Measurements from ENCODE around the gene FHOD3. TPM values are rescaled to one million over a fixed set of nuclear protein-coding genes. Genes with fewer than 3 reads are reported as not detected.

FHOD3 gene
- total and polyA plus RNA-seq, 5 donors from 2014 or later: not detected

DNA sequence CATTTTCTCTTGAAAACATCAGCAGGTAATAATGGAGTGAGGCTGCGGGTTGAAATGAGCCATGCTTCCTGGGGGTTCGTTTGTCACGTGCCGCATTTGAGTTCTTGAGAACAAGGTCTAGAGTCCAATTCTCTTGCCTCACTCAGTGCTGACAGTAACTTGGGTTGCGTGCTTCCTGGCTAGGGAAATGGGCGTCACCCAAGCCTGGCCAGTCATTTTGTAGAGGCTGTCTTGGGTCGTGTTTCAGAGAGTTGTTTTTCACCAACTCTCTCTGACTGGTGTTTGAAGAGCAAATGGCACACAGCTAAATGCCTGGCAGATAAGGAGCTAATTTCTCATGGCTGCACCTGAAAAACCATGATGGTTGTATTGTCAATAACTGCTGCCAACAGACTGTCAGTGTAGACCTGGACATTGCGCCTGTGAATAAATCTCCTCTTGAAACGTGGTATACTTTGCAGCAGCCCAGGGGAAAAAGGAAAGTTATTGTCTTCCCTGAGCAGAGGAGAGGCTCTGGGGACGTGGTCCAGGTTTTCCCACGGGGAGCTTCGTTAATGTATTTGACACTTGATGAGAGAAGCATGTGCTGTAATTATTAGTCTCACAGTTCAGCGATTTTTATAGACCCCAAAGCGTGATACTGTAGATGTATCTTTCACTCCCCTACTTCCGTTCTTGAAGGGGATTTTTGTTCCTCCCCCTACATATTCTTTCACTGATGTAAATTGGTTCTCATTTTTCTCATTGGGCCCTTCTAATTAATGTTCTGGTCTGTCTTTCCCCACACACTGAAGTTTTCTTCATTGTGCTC, 196.0 kb downstream of the FHOD3 start:
- Histone ChIP-seq H3K36me3 (ENCODE audit: control insufficient read depth, insufficient read depth, low read length) (no peaks in the 10 kb centered on the region), H3K27ac (ENCODE audit: insufficient read depth, low read length, poor library complexity, severe bottlenecking) (no peak overlapping the region), H3K4me3 (ENCODE audit: low read depth, low read length) (no peak overlapping the region), H3K4me1 (ENCODE audit: control insufficient read depth, insufficient read depth, low read length, poor library complexity, severe bottlenecking) (no peaks in the 10 kb centered on the region), H3K9me3 (ENCODE audit: control insufficient read depth in 2 of 2, low read length in 2 of 2) (no peaks in the 10 kb centered on the region), H3K27me3 (ENCODE audit: control insufficient read depth, insufficient read depth, low read length) (no peaks in the 10 kb centered on the region)
- Mint-ChIP-seq H3K27ac (no peak overlapping the region), H3K4me1 (no peaks in the 10 kb centered on the region), H3K9me3 (peaks cover 0 to 4% (median 0%) of the 10 kb centered on the region in 7 donors), H3K36me3 (no peaks in the 10 kb centered on the region), H3K27me3 (no peaks in the 10 kb centered on the region), H3K4me3 (no peak overlapping the region)
- DNase-seq: no peak
- no peak for ATAC-seq (ENCODE audit: low read depth in 2 of 2)

DNA sequence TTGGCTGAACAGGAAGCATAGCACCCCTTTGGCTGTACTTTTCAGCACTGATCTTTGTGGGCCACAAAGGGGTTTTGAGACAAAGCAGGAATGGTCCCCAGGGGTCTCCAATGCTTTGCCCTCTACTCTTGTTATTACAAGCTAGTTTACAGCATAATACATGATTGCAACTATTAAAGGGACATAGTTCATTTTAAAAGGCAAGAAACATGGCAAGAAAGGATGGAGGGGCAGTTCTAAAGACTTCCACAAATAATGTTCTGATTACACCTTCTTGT, 196.6 kb downstream of the FHOD3 start:
- no peaks in the 10 kb centered on the region for H3K36me3 Mint-ChIP-seq
- H3K9me3 Mint-ChIP-seq: peaks cover 0 to 4% (median 0%) of the 10 kb centered on the region in 7 donors
- H3K4me3 ChIP-seq (ENCODE audit: low read depth, low read length): no peak overlapping the region
- H3K9me3 ChIP-seq (ENCODE audit: control insufficient read depth in 2 of 2, low read length in 2 of 2): no peaks in the 10 kb centered on the region
- H3K27me3 ChIP-seq (ENCODE audit: control insufficient read depth, insufficient read depth, low read length): no peaks in the 10 kb centered on the region
- no peaks in the 10 kb centered on the region for H3K4me1 Mint-ChIP-seq
- no peaks in the 10 kb centered on the region for H3K4me1 ChIP-seq (ENCODE audit: control insufficient read depth, insufficient read depth, low read length, poor library complexity, severe bottlenecking)
- H3K36me3 ChIP-seq (ENCODE audit: control insufficient read depth, insufficient read depth, low read length): no peaks in the 10 kb centered on the region
- no peak overlapping the region for H3K27ac ChIP-seq (ENCODE audit: insufficient read depth, low read length, poor library complexity, severe bottlenecking)
- no peak overlapping the region for H3K27ac Mint-ChIP-seq
- no peak for DNase-seq
- H3K4me3 Mint-ChIP-seq: peak overlapping the region in 1 of 4 donors; percentile 64
- ATAC-seq (ENCODE audit: low read depth in 2 of 2): no peak
- no peaks in the 10 kb centered on the region for H3K27me3 Mint-ChIP-seq

DNA sequence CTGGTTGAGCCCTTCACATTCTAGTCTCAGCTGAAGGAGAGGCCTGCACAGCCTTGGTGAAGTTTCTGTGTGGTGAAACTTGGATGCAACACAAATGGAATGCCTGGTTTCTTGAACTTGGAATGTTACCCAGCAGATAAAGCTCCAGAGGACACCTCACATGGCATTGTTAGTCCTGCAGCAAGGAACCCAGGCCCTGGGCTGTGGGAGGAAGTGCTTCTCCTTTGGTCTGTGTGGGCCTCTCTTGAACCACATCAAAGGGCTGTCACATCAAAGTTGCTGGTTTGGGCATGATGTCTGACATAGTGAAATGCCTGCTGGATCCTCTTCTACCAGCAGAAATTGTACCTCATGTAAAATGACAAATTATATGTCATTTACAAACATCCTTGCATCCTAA, 198.5 kb downstream of the FHOD3 start:
- no peaks in the 10 kb centered on the region for H3K4me1 Mint-ChIP-seq
- H3K27me3 Mint-ChIP-seq: no peaks in the 10 kb centered on the region
- H3K4me1 ChIP-seq (ENCODE audit: control insufficient read depth, insufficient read depth, low read length, poor library complexity, severe bottlenecking): no peaks in the 10 kb centered on the region
- ATAC-seq (ENCODE audit: low read depth in 2 of 2) (no peak), DNase-seq (peak in 1 of 3 donors; percentile 17)
- no peak overlapping the region for H3K27ac ChIP-seq (ENCODE audit: insufficient read depth, low read length, poor library complexity, severe bottlenecking)
- no peaks in the 10 kb centered on the region for H3K27me3 ChIP-seq (ENCODE audit: control insufficient read depth, insufficient read depth, low read length)
- no peaks in the 10 kb centered on the region for H3K9me3 Mint-ChIP-seq
- H3K36me3 Mint-ChIP-seq: no peaks in the 10 kb centered on the region
- H3K27ac Mint-ChIP-seq: no peak overlapping the region
- no peak overlapping the region for H3K4me3 ChIP-seq (ENCODE audit: low read depth, low read length)
- H3K36me3 ChIP-seq (ENCODE audit: control insufficient read depth, insufficient read depth, low read length): no peaks in the 10 kb centered on the region
- H3K4me3 Mint-ChIP-seq: no peak overlapping the region
- no peaks in the 10 kb centered on the region for H3K9me3 ChIP-seq (ENCODE audit: control insufficient read depth in 2 of 2, low read length in 2 of 2)

DNA sequence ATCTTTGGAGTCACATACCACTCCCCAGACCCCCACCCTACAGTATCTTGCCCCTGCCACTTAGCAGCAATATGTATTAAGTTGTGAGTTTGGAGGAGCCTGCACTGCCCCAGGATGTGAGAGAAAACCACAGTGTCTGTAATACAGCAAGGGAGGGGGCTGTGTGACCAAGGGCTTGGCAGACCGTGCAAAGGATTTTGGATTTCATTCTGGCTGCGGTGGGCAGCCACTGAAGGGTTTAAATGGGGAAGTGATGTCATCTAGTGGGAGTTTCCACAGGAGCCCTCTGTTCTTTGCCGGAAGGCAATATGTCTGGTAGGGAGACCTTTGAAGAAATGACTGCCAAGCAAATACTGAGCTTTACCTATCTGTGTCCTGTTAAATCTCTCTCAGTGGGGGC, 202.4 kb downstream of the FHOD3 start:
- Mint-ChIP-seq H3K9me3 (peaks cover 0 to 1% (median 0%) of the 10 kb centered on the region in 7 donors), H3K36me3 (no peaks in the 10 kb centered on the region), H3K27me3 (no peaks in the 10 kb centered on the region), H3K27ac (no peak overlapping the region), H3K4me1 (no peaks in the 10 kb centered on the region), H3K4me3 (no peak overlapping the region)
- Histone ChIP-seq H3K4me1 (ENCODE audit: control insufficient read depth, insufficient read depth, low read length, poor library complexity, severe bottlenecking) (no peaks in the 10 kb centered on the region), H3K9me3 (ENCODE audit: control insufficient read depth in 2 of 2, low read length in 2 of 2) (no peaks in the 10 kb centered on the region), H3K27ac (ENCODE audit: insufficient read depth, low read length, poor library complexity, severe bottlenecking) (no peak overlapping the region), H3K27me3 (ENCODE audit: control insufficient read depth, insufficient read depth, low read length) (no peaks in the 10 kb centered on the region), H3K4me3 (ENCODE audit: low read depth, low read length) (no peak overlapping the region), H3K36me3 (ENCODE audit: control insufficient read depth, insufficient read depth, low read length) (no peaks in the 10 kb centered on the region)
- DNase-seq: no peak
- ATAC-seq (ENCODE audit: low read depth in 2 of 2): no peak

DNA sequence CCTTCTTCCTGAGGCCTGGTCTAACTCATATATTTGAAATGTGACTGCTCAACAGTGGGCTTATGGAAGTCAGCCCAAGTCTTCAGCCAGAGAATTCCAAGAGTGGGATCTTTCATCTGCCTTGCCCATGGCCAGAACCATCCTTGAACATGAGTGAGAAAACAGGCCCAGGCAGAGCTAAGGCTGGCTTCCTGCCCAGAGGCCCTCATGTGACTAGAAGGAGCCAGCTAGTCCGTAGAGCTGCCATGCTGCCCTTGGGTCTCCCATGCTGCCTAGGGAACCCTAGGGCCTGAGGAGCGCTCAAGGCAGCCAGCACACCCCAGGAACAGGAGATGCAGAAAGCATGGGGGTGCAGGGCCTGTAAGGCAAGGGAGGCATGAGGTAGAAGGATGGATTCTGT, 203.6 kb downstream of the FHOD3 start:
- Histone ChIP-seq H3K4me1 (ENCODE audit: control insufficient read depth, insufficient read depth, low read length, poor library complexity, severe bottlenecking) (no peaks in the 10 kb centered on the region), H3K4me3 (ENCODE audit: low read depth, low read length) (no peak overlapping the region), H3K9me3 (ENCODE audit: control insufficient read depth in 2 of 2, low read length in 2 of 2) (no peaks in the 10 kb centered on the region), H3K36me3 (ENCODE audit: control insufficient read depth, insufficient read depth, low read length) (no peaks in the 10 kb centered on the region), H3K27ac (ENCODE audit: insufficient read depth, low read length, poor library complexity, severe bottlenecking) (no peak overlapping the region), H3K27me3 (ENCODE audit: control insufficient read depth, insufficient read depth, low read length) (no peaks in the 10 kb centered on the region)
- ATAC-seq (ENCODE audit: low read depth in 2 of 2) (no peak), DNase-seq (no peak)
- no peak overlapping the region for H3K27ac Mint-ChIP-seq
- H3K9me3 Mint-ChIP-seq: peaks cover 0 to 1% (median 0%) of the 10 kb centered on the region in 7 donors
- H3K4me3 Mint-ChIP-seq: no peak overlapping the region
- H3K36me3 Mint-ChIP-seq: no peaks in the 10 kb centered on the region
- H3K27me3 Mint-ChIP-seq: no peaks in the 10 kb centered on the region
- no peaks in the 10 kb centered on the region for H3K4me1 Mint-ChIP-seq

DNA sequence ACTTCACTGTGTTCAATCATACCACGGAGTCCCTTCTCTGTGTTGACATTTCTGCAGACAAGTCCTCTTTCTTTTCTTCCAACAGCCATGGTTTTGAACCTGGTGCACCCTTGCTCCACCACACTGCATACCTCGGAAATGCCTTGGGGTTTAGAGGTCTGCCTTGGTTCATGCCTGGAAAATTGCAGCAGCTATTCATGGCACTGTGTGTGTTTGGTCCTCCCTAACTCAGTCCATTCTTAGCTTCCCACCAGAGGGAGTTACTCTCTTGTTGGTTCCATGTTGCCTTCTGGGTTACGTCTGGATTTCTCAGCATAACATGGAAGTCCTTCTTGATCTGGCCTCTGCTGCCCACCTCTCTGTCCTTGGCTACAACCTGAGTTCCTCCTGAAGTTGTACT, 206.0 kb downstream of the FHOD3 start:
- Histone ChIP-seq H3K4me1 (ENCODE audit: control insufficient read depth, insufficient read depth, low read length, poor library complexity, severe bottlenecking) (no peaks in the 10 kb centered on the region), H3K4me3 (ENCODE audit: low read depth, low read length) (no peak overlapping the region), H3K27me3 (ENCODE audit: control insufficient read depth, insufficient read depth, low read length) (no peaks in the 10 kb centered on the region), H3K9me3 (ENCODE audit: control insufficient read depth in 2 of 2, low read length in 2 of 2) (no peaks in the 10 kb centered on the region), H3K36me3 (ENCODE audit: control insufficient read depth, insufficient read depth, low read length) (no peaks in the 10 kb centered on the region), H3K27ac (ENCODE audit: insufficient read depth, low read length, poor library complexity, severe bottlenecking) (no peak overlapping the region)
- no peaks in the 10 kb centered on the region for H3K36me3 Mint-ChIP-seq
- H3K4me1 Mint-ChIP-seq: no peaks in the 10 kb centered on the region
- peaks cover 0 to 4% (median 0%) of the 10 kb centered on the region in 7 donors for H3K9me3 Mint-ChIP-seq
- no peak overlapping the region for H3K4me3 Mint-ChIP-seq
- H3K27me3 Mint-ChIP-seq: no peaks in the 10 kb centered on the region
- ATAC-seq (ENCODE audit: low read depth in 2 of 2) (no peak), DNase-seq (no peak)
- peak overlapping the region in 1 of 3 donors; percentile 39 for H3K27ac Mint-ChIP-seq

DNA sequence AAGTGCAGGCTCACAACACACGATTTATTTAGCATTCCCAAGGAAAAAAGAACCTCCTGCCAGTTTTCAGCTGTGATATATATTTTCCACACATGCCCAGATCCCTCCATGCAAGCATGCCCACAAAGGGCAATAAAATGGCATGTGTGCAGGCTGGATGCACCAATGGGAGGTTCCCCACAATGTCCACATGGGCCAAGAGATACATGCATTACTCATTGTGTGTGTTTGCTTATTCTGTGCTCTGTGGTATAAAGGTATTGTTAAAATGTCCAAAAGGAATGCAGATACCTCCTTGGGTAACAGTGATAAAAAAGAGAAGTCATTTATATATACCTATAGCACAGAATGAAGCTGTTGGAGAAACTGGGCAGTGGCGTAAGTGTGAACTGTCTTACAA, 207.4 kb downstream of the FHOD3 start:
- Histone ChIP-seq H3K4me3 (ENCODE audit: low read depth, low read length) (no peak overlapping the region), H3K27ac (ENCODE audit: insufficient read depth, low read length, poor library complexity, severe bottlenecking) (no peak overlapping the region), H3K4me1 (ENCODE audit: control insufficient read depth, insufficient read depth, low read length, poor library complexity, severe bottlenecking) (no peaks in the 10 kb centered on the region), H3K36me3 (ENCODE audit: control insufficient read depth, insufficient read depth, low read length) (no peaks in the 10 kb centered on the region), H3K27me3 (ENCODE audit: control insufficient read depth, insufficient read depth, low read length) (no peaks in the 10 kb centered on the region), H3K9me3 (ENCODE audit: control insufficient read depth in 2 of 2, low read length in 2 of 2) (no peaks in the 10 kb centered on the region)
- DNase-seq (no peak), ATAC-seq (ENCODE audit: low read depth in 2 of 2) (no peak)
- H3K9me3 Mint-ChIP-seq: peaks cover 0 to 4% (median 0%) of the 10 kb centered on the region in 7 donors
- no peaks in the 10 kb centered on the region for H3K36me3 Mint-ChIP-seq
- H3K27me3 Mint-ChIP-seq: no peaks in the 10 kb centered on the region
- H3K4me1 Mint-ChIP-seq: no peaks in the 10 kb centered on the region
- no peak overlapping the region for H3K27ac Mint-ChIP-seq
- H3K4me3 Mint-ChIP-seq: no peak overlapping the region

DNA sequence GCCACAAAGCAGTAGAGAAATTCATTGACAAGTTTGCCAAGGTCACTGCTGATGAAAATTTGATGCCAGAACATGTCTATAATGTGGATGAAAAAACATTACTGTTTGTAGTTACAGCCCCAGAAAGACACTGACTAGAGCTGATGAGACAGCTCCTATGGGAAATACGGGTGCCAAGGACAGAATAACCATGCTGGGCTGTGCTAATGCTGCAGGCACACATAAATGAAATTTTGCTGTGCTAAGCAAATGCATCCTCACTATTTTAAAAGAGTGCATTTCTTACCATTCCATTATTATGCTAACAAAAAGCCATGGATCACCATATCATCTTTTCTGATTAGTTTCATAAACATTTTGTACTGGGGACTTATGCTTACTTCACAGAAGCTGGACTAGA, 208.2 kb downstream of the FHOD3 start:
- no peaks in the 10 kb centered on the region for H3K4me1 ChIP-seq (ENCODE audit: control insufficient read depth, insufficient read depth, low read length, poor library complexity, severe bottlenecking)
- no peak overlapping the region for H3K4me3 ChIP-seq (ENCODE audit: low read depth, low read length)
- no peak for ATAC-seq (ENCODE audit: low read depth in 2 of 2)
- Mint-ChIP-seq H3K9me3 (peaks cover 0 to 4% (median 0%) of the 10 kb centered on the region in 7 donors), H3K27ac (no peak overlapping the region), H3K4me3 (no peak overlapping the region), H3K36me3 (no peaks in the 10 kb centered on the region), H3K4me1 (no peaks in the 10 kb centered on the region), H3K27me3 (peaks cover 2% of the 10 kb centered on the region)
- no peaks in the 10 kb centered on the region for H3K36me3 ChIP-seq (ENCODE audit: control insufficient read depth, insufficient read depth, low read length)
- H3K9me3 ChIP-seq (ENCODE audit: control insufficient read depth in 2 of 2, low read length in 2 of 2): no peaks in the 10 kb centered on the region
- no peak for DNase-seq
- H3K27me3 ChIP-seq (ENCODE audit: control insufficient read depth, insufficient read depth, low read length): no peaks in the 10 kb centered on the region
- H3K27ac ChIP-seq (ENCODE audit: insufficient read depth, low read length, poor library complexity, severe bottlenecking): no peak overlapping the region
